ENCODE data around the gene TSC22D2. TPM values are rescaled to one million over a fixed set of nuclear protein-coding genes. Genes with fewer than 3 reads are reported as not detected.

The TSC22D2 gene
- polyA plus RNA-seq, 3 donors: 5.1 to 12.9 (median 5.7) TPM

GRCh38 chr3:150411546-150411945 lies 3.4 kb downstream of the TSC22D2 start:
- Histone ChIP-seq H3K27ac (ENCODE audit: low read depth in 1 of 2, low read length in 2 of 2) (peak overlapping the region in 1 of 2 donors; percentile 60), H3K79me2 (ENCODE audit: insufficient read depth, low read length) (peaks cover 71% of the 10 kb centered on the region), H3K27me3 (ENCODE audit: control insufficient read depth in 2 of 2, insufficient read depth in 2 of 2, low read length in 2 of 2) (no peaks in the 10 kb centered on the region), H3K4me2 (replicated peaks; ENCODE audit: extremely low read depth, low read length, poor library complexity, severe bottlenecking) (peak overlapping the region; percentile 82), H2AFZ (ENCODE audit: insufficient read depth, low read depth, low read length, poor library complexity, severe bottlenecking) (no peak overlapping the region), H3K4me3 (replicated peaks in 1 of 3; ENCODE audit: low read depth in 2 of 3, low read length in 3 of 3) (peak overlapping the region; percentile 70 to 98 (median 79)), H3K9me3 (replicated peaks in 1 of 2; ENCODE audit: control insufficient read depth in 1 of 2, insufficient read depth in 1 of 2, low read length in 2 of 2) (no peaks in the 10 kb centered on the region), H3K9ac (ENCODE audit: insufficient read depth, low read length, poor library complexity, severe bottlenecking) (peak overlapping the region; percentile 88), H4K20me1 (ENCODE audit: insufficient read depth, low read length) (peaks cover 78% of the 10 kb centered on the region), H3K4me1 (ENCODE audit: control insufficient read depth in 1 of 2, insufficient read depth in 2 of 2, low read length in 2 of 2) (peaks cover 32 to 65% of the 10 kb centered on the region in 2 donors), H3K36me3 (replicated peaks in 1 of 2; ENCODE audit: control insufficient read depth in 1 of 2, insufficient read depth in 2 of 2, low read length in 2 of 2) (peaks cover under 1 to 17% of the 10 kb centered on the region in 2 donors)
- Mint-ChIP-seq H3K9me3 (peaks cover 0 to 2% (median 0%) of the 10 kb centered on the region in 7 donors), H3K27ac (peak overlapping the region in 5 of 7 donors; percentile 66 to 98 (median 87)), H3K4me3 (peak overlapping the region; percentile 98 to 99), H3K27me3 (ENCODE audit: low read depth in 3 of 3) (peaks cover 0 to 1% (median 0%) of the 10 kb centered on the region in 3 donors), H3K36me3 (peaks cover 5 to 12% of the 10 kb centered on the region in 2 donors), H3K4me1 (peaks cover 48% of the 10 kb centered on the region)
- DNase-seq: peak in 1 of 3 donors; percentile 15
- no CpG with 5 or more reads among the region's 3 CpGs for WGBS (ENCODE audit: insufficient coverage)
- intact Hi-C loops (cut with micrococcal nuclease): loop anchor here in 1 of 2 donors (10.0 kb wide), 1 partner anchor 83 kb away; no protein-coding TSS in a partner anchor
- no peak for TF ChIP-seq CTCF (IDR thresholded peaks at IDR 0.05)

GRCh38 chr3:150411976-150412375 lies 3.9 kb downstream of the TSC22D2 start:
- no peak overlapping the region for H2AFZ ChIP-seq (ENCODE audit: insufficient read depth, low read depth, low read length, poor library complexity, severe bottlenecking)
- intact Hi-C loops (cut with micrococcal nuclease): loop anchor here in 1 of 2 donors (10.0 kb wide), 1 partner anchor 83 kb away; no protein-coding TSS in a partner anchor
- H3K4me2 ChIP-seq (replicated peaks; ENCODE audit: extremely low read depth, low read length, poor library complexity, severe bottlenecking): peak overlapping the region; percentile 82
- H3K9me3 Mint-ChIP-seq: peaks cover 0 to 2% (median 0%) of the 10 kb centered on the region in 7 donors
- H3K27me3 Mint-ChIP-seq (ENCODE audit: low read depth in 3 of 3): peaks cover 0 to 1% (median 0%) of the 10 kb centered on the region in 3 donors
- H3K4me3 ChIP-seq (replicated peaks in 1 of 3; ENCODE audit: low read depth in 2 of 3, low read length in 3 of 3): peak overlapping the region; percentile 70 to 98 (median 79)
- peaks cover 49% of the 10 kb centered on the region for H3K4me1 Mint-ChIP-seq
- peaks cover 75% of the 10 kb centered on the region for H3K79me2 ChIP-seq (ENCODE audit: insufficient read depth, low read length)
- H3K9me3 ChIP-seq (replicated peaks in 1 of 2; ENCODE audit: control insufficient read depth in 1 of 2, insufficient read depth in 1 of 2, low read length in 2 of 2): no peaks in the 10 kb centered on the region
- peak; percentile 33 to 60 (median 54) for DNase-seq
- H3K36me3 Mint-ChIP-seq: peaks cover 6 to 12% of the 10 kb centered on the region in 2 donors
- no peaks in the 10 kb centered on the region for H3K27me3 ChIP-seq (ENCODE audit: control insufficient read depth in 2 of 2, insufficient read depth in 2 of 2, low read length in 2 of 2)
- peak overlapping the region; percentile 88 for H3K9ac ChIP-seq (ENCODE audit: insufficient read depth, low read length, poor library complexity, severe bottlenecking)
- peaks cover 31 to 67% of the 10 kb centered on the region in 2 donors for H3K4me1 ChIP-seq (ENCODE audit: control insufficient read depth in 1 of 2, insufficient read depth in 2 of 2, low read length in 2 of 2)
- H3K27ac ChIP-seq (ENCODE audit: low read depth in 1 of 2, low read length in 2 of 2): peak overlapping the region in 1 of 2 donors; percentile 68
- WGBS (ENCODE audit: insufficient coverage): no CpG with 5 or more reads among the region's 2 CpGs
- peak overlapping the region; percentile 98 to 99 for H3K4me3 Mint-ChIP-seq
- H3K27ac Mint-ChIP-seq: peak overlapping the region; percentile 81 to 98 (median 87)
- H4K20me1 ChIP-seq (ENCODE audit: insufficient read depth, low read length): peaks cover 82% of the 10 kb centered on the region
- peaks cover 2 to 20% of the 10 kb centered on the region in 2 donors for H3K36me3 ChIP-seq (replicated peaks in 1 of 2; ENCODE audit: control insufficient read depth in 1 of 2, insufficient read depth in 2 of 2, low read length in 2 of 2)
- no peak for TF ChIP-seq CTCF (IDR thresholded peaks at IDR 0.05)
